HTR-8/SVneo (cell line): Measurements from ENCODE around the gene KCNJ5.
A peak's percentile ranks its signal among the peaks of the same experiment; 100 is the strongest.

ENCODE experiments used
- DNase-seq: peaks from one replicate; pipeline ENCODE4 v3.0.0; 2011; ENCODE audit warnings: low spot score, mixed read lengths; ENCODE audit not compliant: insufficient read length
- FAIRE-seq: peaks from 2 replicates; lab custom pipeline; 2011; peaks lifted over from hg19 to GRCh38; lab: Jason Lieb, UNC

KCNJ5 gene

DNA sequence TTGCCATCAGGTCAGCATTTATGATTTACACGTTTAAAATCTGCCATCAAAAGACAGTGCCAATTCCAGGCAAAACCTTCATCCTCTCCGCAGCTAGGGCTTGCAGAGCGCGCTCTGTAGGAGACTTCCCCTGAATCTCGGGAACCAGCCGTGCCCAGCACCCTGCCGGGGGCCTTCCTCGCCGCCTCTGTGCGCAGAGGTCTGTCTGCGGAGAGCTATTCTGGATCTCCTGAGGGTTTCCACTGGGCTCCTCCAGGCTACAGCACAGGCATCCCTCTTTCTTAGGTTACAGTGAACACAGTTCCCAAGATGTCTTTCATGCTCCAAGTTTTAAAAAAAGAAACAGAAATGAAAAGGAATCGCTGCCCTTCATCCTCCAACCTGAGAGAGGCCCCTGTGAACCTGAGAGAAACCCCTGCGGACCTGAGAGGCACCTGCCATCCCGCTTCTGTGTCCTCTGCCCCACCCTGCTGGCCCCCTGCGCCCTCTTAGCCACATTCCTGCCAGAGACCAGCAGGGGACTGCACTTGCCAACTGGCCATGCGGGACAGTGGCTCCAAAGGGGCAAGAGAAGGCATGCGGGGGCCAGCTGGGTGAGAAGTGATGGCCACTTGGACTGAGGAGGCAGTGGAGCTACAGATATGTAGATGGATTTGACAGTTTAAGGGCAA is 35.4 kb downstream of the KCNJ5 start:
- no peak for FAIRE-seq
- DNase-seq = no peak

- DNase-seq (no peak), FAIRE-seq (no peak)
Observed at GRCh38 chr11:128927108-128927461, 35.9 kb downstream of the KCNJ5 start.

GRCh38 chr11:128927683-128928336 is 36.7 kb downstream of the KCNJ5 start:
- DNase-seq (no peak), FAIRE-seq (no peak)

- DNase-seq = no peak
- no peak for FAIRE-seq
Observed at GRCh38 chr11:128928400-128928799, 37.2 kb downstream of the KCNJ5 start.

DNA sequence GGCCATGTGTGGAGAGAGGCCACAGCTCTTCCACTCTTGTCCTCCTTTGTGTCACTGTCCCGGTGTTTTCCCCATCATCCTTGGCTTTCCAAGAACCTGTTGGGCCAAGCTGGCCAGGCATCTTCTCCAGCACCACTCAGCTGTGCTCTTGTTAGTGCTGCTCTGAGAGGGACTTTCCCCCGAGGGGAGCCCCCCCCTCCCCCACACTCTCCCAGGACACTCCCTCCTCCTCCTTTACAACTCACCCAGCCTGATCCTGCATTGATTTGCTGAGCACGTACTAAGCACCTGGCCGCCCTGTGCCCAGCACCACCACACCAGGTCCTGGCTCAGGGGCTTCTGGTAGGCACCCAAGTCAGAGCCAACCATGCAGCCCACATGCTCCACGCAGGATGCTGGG is 38.3 kb downstream of the KCNJ5 start:
- no peak for FAIRE-seq
- DNase-seq = no peak

GRCh38 chr11:128929991-128930390 is 38.8 kb downstream of the KCNJ5 start:
- peak; percentile 15 for DNase-seq
- no peak for FAIRE-seq

DNA sequence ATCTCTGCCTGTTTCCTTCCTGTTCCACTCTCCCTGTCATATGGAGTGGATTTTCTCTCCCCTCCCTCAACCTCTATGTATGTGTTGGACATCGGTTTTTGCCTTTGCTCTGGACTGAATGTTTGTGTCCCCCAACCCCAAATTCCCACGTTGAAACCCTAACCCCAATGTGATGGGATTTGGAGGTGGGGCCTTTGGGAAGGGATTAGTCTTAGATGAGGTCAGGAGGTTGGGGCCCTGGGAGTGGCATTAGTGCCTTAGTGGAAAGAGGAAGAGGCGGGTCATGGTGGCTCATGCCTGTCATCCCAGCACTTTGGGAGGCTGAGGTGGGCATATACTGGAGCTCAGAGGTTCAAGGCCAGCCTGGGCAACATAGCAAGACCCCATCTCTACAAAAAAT is 39.9 kb downstream of the KCNJ5 start:
- DNase-seq = no peak
- no peak for FAIRE-seq

- DNase-seq = no peak
- FAIRE-seq = no peak
Observed at GRCh38 chr11:128931668-128932067, 40.5 kb downstream of the KCNJ5 start.

- FAIRE-seq (no peak), DNase-seq (no peak)
Observed at GRCh38 chr11:128933481-128934178, 42.5 kb downstream of the KCNJ5 start.

DNA sequence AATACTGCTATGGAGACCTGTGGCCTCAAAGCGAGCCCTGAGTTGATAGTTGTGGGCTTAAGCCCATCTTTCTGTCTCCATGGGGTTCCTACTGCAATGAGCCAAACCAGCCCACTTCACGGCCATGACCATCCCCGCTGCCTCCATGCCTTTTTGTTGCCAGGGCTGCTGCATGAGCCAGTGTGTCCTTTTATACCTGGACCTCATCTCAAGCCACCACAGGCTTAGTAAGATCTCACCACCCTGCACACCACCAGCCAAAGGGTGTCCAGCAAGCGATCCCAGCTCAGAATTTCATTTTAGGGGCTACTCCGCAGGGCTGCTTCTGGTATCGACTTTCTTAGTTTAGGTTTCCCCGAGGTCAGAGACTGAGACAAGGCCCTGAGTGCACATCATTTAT is 43.2 kb downstream of the KCNJ5 start:
- no peak for DNase-seq
- no peak for FAIRE-seq

DNA sequence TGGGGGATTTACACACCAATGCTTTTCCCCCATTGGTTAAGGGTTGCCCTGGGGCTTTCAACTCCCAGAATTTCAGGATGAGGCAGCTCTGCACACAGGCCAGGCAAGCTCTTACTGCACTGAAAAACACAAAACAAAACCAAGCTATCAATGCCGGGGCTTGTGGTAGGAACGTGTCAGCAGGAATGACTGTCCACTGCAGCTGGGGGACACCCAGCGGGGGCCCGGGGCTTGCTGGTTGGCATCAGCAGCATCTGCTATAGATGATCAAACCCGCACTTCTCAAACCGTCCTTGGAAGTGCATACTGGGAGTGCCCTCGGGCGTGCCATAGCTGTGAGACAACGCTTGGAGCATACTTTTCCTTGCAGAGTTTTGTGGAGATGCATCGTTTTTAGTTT is 43.8 kb downstream of the KCNJ5 start:
- no peak for FAIRE-seq
- DNase-seq = no peak

GRCh38 chr11:128936606-128937251 is 45.6 kb downstream of the KCNJ5 start:
- FAIRE-seq (no peak), DNase-seq (no peak)

DNA sequence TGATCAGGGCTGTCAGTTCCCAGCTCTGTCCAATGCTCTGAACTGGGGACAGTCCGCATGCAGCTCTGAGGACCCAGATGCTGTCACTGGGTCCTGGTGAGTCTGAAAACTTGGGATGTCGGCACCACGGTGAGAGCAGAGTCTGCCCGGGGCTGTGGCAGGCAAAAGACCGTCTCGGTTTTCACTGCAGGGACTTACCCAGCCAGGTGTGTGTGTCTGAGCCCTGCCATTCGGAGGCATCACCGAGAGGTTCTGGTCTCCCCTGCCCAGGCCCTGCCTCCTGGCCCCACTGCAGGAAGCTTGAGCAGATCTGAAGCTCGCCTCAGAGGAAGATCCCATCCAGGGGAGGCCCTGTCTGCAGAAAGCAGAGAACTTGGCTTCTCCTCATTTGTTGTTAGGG is 46.3 kb downstream of the KCNJ5 start:
- FAIRE-seq (no peak), DNase-seq (no peak)

DNA sequence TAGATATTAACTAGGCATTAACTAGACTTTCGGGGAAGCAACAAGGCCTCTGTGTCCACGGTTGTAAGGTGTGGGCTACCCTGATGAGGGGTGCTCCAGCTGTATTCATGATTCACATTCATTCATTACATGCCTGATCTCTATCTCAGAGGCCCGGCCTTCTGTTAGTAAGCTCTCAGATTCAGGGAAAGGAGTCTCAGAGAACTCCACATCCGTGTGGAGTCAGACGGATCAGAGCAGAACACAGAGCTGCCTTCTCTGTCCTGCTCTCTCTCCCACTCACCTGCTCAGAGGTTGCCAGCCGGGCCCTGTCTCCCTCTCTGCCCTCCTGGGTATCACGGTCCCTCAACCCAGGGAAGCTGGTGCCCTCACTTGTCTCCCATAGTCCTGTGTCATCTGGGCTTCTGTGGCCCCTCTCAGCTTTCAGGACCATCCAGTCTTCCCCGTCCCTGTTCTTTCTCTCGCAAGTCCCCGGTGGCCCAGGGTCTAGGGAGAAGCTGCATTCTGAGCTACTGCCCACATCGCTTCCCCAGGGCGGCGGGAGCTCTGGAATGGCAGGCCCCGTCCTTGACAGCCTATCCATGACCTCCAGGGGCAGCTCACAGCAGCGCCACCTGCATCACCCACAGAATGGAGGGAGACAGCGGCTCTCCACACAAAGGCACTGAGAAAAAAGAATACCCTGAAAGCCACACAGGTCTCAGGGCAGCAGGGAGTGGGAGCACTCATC is 47.2 kb downstream of the KCNJ5 start:
- FAIRE-seq = no peak

DNA sequence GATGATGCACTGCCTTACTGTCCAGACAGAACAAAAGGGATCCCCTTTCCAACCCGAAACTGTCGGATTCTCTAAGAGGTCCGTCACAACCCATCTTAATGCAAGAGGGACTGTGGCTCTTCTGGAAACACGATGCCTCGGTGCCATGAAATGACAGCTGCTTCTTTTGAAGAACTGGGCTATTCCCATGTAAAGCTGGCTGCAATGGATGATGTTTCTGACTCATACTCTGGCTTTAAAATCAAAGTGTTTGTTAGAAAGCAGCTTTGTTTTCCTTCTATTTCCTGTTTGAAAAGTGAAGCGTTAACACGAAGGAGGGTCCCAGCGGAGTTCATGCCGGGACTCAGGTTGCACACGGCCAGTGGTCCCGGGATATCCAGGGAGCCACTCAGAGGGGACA is 48.4 kb downstream of the KCNJ5 start:
- DNase-seq (no peak), FAIRE-seq (no peak)

More for the DNA sequence above, 47.2 kb downstream of the KCNJ5 start:
- no peak for DNase-seq

DNA sequence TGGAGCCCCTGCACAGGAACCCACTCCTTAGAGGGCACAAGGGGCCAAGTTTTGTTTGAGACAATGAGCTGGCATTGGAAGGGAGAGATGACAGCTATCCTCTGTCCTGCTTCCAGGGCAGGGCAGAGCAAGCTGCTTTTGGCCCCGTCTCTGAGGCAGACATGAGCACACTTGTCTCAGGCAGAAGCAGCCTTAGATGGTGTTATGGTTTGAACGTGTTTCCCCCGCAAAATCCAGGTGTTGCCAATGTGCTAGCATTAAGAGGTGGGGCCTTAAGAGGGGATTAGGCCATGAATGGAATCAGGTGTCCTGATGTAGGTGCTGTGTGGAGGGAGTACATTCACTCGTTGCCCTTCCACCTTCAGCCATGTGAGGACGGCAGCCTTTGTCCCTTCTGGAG is 49.0 kb downstream of the KCNJ5 start:
- DNase-seq = no peak
- FAIRE-seq = no peak

DNA sequence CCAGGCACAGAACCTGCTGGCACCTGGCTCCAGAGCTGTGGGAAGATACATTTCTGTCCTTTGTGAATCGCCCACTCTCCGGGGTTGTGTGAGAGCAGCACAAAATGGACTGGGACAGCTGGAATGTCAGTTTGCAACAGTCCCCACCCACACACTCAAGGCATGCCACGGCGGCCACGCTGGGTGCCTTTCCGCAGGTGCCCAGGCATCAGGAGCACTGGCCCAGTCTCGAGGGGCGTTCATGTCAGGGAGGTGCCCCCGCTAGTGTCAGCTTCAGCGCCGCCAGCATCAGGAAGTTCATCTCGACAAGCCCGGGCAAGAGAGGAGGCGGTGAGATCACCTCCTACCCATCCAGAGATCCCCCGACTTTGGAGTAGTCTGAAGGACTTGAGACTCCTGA is 49.4 kb downstream of the KCNJ5 start:
- FAIRE-seq (no peak), DNase-seq (peak; percentile 12)

GRCh38 chr11:128941110-128941509 is 50.0 kb downstream of the KCNJ5 start:
- no peak for FAIRE-seq
- DNase-seq = no peak

DNA sequence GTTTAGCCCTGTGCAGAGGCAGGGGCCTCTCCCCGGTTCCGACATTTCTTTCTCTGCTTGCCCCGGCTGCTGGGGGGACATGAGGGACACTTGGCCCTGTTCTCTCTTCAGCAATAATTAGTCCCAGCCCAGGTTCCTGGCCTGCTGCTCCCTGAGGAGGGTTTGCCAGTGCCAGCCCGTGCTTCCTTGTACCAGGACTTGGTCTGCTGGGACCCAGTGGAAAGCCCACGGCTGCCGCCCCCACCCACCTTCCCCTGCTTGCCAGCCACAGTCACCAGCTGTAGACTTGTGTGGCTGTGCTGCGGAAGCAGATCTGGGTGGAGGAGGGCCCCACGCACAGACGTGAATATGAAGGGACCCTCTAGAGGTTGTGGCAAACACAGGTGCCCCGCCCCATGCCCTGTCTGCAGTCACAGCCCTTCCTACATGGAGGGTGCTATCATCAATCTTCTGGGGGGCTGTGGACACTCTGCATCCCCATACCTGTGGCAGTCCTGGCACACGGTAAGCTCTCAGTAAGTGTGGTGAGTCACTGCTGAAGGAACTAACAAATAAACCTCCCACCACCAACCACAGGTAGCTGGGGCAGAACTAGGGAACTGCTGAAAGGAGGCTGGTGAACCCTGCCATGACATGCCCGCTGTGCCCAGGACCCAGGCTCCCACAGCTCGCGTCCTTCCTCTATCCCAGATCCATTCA is 50.6 kb downstream of the KCNJ5 start:
- FAIRE-seq = no peak
- DNase-seq = no peak

DNA sequence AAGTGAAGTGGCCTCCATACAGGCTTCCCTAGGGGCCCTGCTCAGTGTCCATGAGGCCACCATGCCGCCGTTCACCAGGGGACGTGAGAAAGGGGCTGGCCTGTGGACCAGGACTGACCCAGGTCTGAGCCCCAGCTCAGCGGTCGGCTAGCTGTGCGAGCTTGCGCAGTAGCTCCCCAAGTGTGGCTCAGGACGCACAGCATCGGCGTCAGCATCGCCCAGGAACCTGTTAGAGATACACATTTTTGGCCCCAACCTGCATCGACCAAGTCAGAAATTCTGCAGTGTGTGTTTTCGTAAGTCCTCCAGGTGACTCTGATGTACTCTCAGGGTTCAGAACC is 51.1 kb downstream of the KCNJ5 start:
- DNase-seq (no peak), FAIRE-seq (no peak)
